Activated CD8-positive, alpha-beta memory T cell treated with anti-CD3 and anti-CD28 coated beads for 4 hours (primary cell): ENCODE data around the gene SENP6.
"Not testable (repeated sequence)": the region's sequence is repeated elsewhere in the genome, so short reads cannot be mapped to it uniquely, and the experiment has no call there.

Experiments
- DNase-seq, 2 donors: peaks; one replicate each; pipeline ENCODE4 v3.0.0-alpha.2; 2020; ENCODE audit warnings: low read depth in 2 of 2

SENP6 gene

GRCh38 chr6:75608304-75608703 lies 6.6 kb downstream of the SENP6 start:
- no peak for DNase-seq

GRCh38 chr6:75608956-75609533 lies 7.4 kb downstream of the SENP6 start:
- no peak for DNase-seq

- no peak for DNase-seq
Observed at GRCh38 chr6:75609639-75610590, 8.2 kb downstream of the SENP6 start.

DNA sequence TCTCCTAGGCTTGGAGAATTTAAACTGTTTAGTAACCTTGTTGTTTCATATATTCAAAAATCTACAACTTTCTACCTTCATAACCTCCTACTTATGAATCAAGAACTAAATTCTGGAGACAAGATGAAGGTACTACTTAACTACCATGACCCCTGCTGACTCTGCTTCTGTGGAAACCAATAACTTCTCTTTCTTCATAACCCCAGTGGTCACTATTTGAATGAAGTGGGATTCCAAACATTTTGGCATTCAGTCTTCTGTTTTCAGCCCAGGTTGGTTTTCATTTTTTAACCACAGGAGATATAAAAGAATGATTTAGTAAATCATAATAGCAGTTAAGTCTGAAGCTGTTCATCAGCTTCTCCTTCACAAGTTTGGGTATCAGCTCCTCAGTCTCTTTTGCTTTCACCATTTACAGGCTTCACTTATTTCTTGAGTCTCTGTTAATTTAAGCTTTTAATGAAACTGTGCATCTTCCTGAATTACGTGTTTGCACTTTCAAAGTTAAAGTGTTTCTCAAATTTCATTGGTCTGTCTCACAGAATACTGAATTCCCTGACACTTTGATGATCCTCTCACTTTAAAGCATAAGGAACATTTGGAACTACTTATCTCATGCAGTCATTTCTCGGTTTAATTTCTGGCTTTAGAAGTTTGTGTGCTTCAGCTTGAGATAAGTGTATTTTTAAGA lies 9.5 kb downstream of the SENP6 start:
- DNase-seq, result no peak

DNA sequence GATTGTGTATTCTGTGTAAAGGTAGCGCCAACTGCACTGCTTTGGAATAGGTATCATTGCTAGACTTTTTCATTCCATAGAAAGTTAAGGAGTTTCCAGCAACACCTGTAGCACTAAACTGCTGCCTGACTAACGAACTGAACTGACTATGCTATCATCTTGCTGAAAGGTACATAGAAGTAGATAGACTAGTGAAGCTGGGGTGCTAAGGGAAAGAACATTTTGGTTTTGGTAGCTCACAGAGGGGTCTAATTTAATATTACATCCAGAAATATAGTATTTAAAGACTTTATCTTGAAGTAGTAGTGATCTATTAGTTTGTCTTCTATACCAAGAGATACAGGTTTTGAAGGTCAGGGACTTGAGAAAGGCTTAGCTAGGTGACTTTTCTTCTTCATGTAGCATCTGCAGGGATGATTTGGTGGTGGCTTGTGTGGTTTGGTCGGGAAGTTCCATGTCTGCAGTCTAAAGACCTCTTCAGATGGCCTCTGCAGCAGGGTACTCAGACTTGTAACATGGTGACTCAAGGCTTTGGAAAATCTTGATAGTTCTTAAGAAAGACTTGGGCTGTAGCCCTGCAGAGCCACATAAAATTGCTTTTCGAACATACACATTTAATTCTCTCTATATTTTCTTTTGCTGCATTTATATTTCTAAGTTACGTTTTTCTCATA lies 10.2 kb downstream of the SENP6 start:
- peak; percentile 27 to 41 for DNase-seq

GRCh38 chr6:75612434-75612833 lies 10.8 kb downstream of the SENP6 start:
- DNase-seq, result no peak

DNA sequence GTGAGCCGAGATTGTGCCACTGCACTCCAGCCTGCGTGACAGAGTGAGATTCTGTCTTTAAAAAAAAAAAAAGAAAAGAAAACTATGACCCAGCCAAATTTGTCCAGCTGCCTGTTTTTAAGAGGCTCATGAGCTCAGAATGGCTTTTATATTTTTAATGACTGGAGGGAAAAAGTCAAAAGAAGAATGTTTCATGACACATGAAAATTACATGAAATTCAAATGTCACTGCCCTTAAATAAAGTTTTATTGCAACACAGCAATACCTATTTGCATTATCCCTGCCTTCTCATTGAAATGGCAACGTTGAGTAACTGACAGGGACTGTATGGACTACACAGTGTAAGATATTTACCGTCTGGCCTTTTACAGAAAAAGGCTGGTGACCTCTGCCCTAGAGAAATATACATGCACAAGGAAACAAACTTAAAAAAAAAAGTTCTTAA lies 11.4 kb downstream of the SENP6 start:
- no peak for DNase-seq

DNA sequence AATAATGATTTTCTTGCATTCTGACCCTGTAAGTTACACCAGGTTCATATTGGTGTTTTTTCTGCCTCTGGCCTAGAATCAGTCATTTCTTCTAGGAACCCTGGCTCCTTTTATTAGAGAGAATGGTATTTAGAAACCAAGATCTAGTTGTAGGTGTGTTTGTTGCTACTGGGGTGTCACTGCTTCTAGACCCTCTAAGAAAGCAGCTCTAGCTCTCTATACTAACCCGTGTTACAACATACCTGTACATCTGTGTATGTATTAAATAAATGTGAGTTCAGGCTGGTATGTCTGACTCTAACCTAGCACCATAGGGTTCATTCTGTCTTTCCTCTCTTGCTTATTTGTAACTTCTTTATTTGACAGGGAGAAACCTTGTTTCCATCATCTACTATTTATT lies 16.8 kb downstream of the SENP6 start:
- no peak for DNase-seq

DNA sequence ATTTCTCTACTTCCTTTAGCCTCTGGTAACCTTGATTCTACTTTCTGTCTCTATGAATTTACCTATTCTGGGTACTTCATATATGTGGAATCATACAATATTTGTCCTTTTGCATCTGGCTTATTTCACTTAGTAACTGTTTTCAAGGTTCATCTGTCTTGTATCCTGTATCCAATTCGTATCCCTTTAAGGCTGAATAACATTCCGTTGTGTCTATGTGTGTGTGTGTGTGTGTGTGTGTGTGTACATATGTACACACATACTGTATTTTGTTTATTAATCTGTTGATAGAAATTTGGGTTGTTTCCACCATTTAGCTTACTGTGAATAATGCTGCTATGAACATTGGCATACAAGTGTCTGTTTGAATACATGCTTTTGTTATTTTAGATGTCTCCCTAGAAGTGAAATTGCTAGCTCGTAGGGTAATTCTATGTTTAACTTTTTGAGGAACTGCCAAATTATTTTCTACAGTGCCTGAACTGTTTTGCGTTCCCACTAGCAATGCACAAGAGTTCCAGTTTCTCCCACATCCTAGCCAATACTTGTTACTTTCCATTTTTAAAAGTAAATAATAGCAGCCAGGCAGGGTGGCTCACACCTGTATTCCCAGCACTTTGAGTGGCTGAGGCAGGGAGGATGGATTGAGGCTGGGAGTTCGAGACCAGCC lies 17.7 kb downstream of the SENP6 start:
- no peak for DNase-seq

DNA sequence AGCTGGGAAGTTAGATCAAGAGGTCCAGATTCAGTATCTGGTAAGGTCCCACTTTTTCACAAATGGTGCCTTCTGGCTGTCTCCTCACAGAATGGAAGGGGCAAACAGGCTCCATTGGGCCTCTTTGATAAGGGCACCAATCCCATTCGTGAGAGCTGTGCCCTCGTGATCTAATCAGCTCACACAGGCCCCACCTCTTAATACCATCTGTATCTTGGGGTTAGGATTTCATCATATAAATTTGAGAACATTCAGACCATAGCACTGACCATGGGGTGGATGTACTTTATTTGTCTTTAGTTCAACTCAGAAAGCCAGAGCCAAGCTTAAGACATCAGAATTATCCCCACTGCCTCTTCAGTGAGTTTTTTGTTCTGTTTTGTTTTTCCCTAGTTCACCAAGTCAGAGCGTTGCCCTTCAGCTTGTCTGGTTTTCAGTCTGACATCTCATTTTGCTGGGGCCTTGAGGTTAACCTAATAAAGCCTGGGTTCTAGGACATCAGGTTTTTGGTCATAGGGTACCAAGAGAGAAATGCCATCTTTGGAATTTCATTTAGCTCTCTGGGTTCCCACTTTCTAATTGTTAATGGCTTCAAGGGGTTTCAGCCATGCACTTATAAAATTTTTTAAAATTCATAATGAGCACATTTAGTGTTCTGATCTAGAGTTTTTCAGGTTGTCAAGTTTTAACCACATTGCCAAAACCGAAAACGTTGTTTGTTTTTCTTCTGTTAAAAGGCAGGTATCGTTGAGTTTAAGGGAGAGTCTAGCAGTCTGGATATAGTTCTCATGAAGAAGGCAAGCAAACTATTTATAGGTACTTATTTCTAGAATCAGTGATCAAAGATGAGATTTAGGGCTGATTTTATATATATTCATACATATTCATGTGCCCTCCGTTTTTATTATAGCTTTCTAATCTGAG lies 19.0 kb downstream of the SENP6 start:
- no peak for DNase-seq

DNA sequence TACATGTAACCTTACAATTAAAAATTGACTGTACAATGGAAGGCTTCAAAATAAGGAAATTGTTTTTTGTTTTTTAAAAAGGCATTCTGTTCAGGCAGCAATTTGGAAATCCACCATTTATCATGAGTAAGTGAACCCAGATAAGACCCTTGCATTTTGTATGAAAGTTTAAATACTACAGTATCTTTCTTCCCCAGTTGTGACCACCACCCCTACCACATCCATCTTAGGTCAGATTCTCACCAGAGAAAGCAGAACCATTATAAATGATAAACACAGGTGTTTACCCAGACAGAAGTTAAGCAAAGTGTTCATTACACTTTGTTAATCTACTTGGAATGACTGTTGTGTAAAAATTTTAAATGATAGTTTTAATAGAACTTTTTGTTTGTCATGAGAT lies 20.2 kb downstream of the SENP6 start:
- no peak for DNase-seq

GRCh38 chr6:75623491-75623890 lies 21.8 kb downstream of the SENP6 start:
- no peak for DNase-seq

DNA sequence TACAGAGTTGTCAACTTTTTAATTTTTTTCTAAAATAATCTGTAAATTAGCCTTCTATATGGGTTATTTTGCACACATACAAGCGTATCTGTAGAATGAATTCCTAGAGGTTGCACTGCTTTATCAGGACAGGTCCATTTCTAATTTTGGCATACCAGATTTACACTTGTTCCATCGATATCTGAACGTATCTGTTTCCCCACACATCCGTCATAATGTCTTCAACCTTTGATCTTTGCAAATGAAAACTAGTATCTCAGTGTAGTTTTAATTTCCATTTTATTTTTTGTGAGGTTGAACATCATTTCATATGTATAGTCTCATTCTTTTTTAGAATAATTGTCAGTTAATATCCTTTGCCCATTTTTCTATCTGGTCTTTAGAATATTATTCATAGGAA lies 22.7 kb downstream of the SENP6 start:
- no peak for DNase-seq

DNA sequence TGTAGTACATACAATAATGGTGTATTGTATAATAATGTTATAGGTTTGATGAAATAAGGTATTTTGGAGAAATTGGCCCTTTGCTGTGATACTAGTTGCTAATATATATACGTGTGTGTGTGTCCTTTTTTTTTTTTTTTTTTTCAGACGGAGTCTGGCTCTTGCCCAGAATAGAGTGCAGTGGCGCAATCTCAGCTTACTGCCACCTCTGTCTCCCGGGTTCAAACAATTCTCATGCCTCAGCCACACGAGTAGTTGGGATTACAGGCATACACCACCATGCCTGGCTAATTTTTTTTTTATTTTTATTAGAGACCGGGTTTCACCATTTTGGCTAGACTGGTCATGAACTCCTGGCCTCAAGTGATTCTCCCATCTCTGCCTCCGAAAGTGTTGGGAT lies 23.3 kb downstream of the SENP6 start:
- DNase-seq, result no peak

- DNase-seq, result no peak
Observed at GRCh38 chr6:75626561-75626960, 24.9 kb downstream of the SENP6 start.

DNA sequence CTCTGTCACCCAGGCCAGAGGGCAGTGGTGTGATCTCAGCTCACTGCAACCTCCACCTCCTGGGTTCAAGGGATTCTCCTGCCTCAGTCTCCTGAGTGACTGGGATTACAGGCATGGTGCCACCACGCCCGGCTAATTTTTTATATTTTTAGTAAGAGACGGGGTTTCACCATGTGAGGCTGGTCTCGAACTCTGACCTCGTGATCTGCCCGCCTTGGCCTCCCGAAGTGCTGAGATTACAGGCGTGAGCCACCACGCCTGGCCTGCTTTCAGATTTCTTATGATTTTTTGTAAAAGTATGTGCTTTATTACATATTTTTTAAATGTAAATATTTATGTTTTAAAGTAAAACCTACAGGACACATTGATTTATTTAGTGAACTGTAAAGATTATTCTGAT lies 26.0 kb downstream of the SENP6 start:
- not testable (repeated sequence) for DNase-seq

GRCh38 chr6:75631859-75632635 lies 30.4 kb downstream of the SENP6 start:
- no peak for DNase-seq

- DNase-seq, result no peak
Observed at GRCh38 chr6:75633045-75633444, 31.4 kb downstream of the SENP6 start.

GRCh38 chr6:75642311-75642710 lies 40.6 kb downstream of the SENP6 start:
- no peak for DNase-seq

GRCh38 chr6:75643173-75643572 lies 41.5 kb downstream of the SENP6 start:
- DNase-seq, result no peak
